Stimulated activated effector memory CD8-positive, alpha-beta T cell treated with anti-CD3 and anti-CD28 coated beads, Interleukin-12 subunit alpha, Interleukin-12 subunit beta, amount 100 ng/mL, for 72 hours (primary cell): Measurements from ENCODE around the gene MALRD1.
"Not testable (repeated sequence)": the region's sequence is repeated elsewhere in the genome, so short reads cannot be mapped to it uniquely, and the experiment has no call there.

Source experiments
- ATAC-seq: fragments of 150-1000 bp; cut with Tn5 transposase; 2 replicates; pipeline ENCODE4 v1.10.0; 2021
- DNase-seq, 2 donors: peaks; one replicate each; pipeline ENCODE4 v3.0.0; 2021 to 2022; ENCODE audit warnings: low spot score in 2 of 2
- H3K27ac Mint-ChIP-seq: one replicate; pipeline ENCODE4 v1.8.0; 2022; ENCODE audit warnings: mild to moderate bottlenecking, mixed read lengths
- H3K36me3 Mint-ChIP-seq: one replicate; pipeline ENCODE4 v1.8.0; 2022; ENCODE audit warnings: mild to moderate bottlenecking, mixed read lengths
- H3K4me1 Mint-ChIP-seq: one replicate; pipeline ENCODE4 v1.8.0; 2022; ENCODE audit warnings: mixed read lengths
- H3K4me3 Mint-ChIP-seq: one replicate; pipeline ENCODE4 v1.8.0; 2022; ENCODE audit warnings: mild to moderate bottlenecking, mixed read lengths
- H3K9me3 Mint-ChIP-seq: one replicate; pipeline ENCODE4 v1.8.0; 2022; ENCODE audit warnings: mixed read lengths

The MALRD1 gene

GRCh38 chr10:19710600-19710999, 662.0 kb downstream of the MALRD1 start:
- Mint-ChIP-seq H3K36me3 (no peaks in the 10 kb centered on the region), H3K4me3 (no peak overlapping the region), H3K9me3 (peaks cover 27% of the 10 kb centered on the region), H3K4me1 (no peaks in the 10 kb centered on the region), H3K27ac (no peak overlapping the region)
- DNase-seq = no peak
- no peak for ATAC-seq

GRCh38 chr10:19713159-19713558, 664.6 kb downstream of the MALRD1 start:
- ATAC-seq (no peak), DNase-seq (no peak)
- no peaks in the 10 kb centered on the region for H3K4me1 Mint-ChIP-seq
- H3K36me3 Mint-ChIP-seq = no peaks in the 10 kb centered on the region
- peaks cover 23% of the 10 kb centered on the region for H3K9me3 Mint-ChIP-seq
- H3K4me3 Mint-ChIP-seq = no peak overlapping the region
- no peak overlapping the region for H3K27ac Mint-ChIP-seq

- DNase-seq (no peak), ATAC-seq (no peak)
- H3K27ac Mint-ChIP-seq = no peak overlapping the region
- no peaks in the 10 kb centered on the region for H3K4me1 Mint-ChIP-seq
- H3K9me3 Mint-ChIP-seq = peaks cover 24% of the 10 kb centered on the region
- H3K4me3 Mint-ChIP-seq = no peak overlapping the region
- H3K36me3 Mint-ChIP-seq = no peaks in the 10 kb centered on the region
Measured at GRCh38 chr10:19713800-19714525, 665.4 kb downstream of the MALRD1 start.

GRCh38 chr10:19719284-19719683, 670.7 kb downstream of the MALRD1 start:
- no peak for ATAC-seq
- H3K27ac Mint-ChIP-seq = no peak overlapping the region
- H3K4me3 Mint-ChIP-seq = no peak overlapping the region
- no peaks in the 10 kb centered on the region for H3K36me3 Mint-ChIP-seq
- no peak for DNase-seq
- H3K9me3 Mint-ChIP-seq = peaks cover 14% of the 10 kb centered on the region
- no peaks in the 10 kb centered on the region for H3K4me1 Mint-ChIP-seq

- DNase-seq (no peak), ATAC-seq (no peak)
- no peak overlapping the region for H3K4me3 Mint-ChIP-seq
- H3K9me3 Mint-ChIP-seq = peaks cover 15% of the 10 kb centered on the region
- H3K4me1 Mint-ChIP-seq = no peaks in the 10 kb centered on the region
- H3K36me3 Mint-ChIP-seq = no peaks in the 10 kb centered on the region
- H3K27ac Mint-ChIP-seq = no peak overlapping the region
Measured at GRCh38 chr10:19724287-19724686, 675.7 kb downstream of the MALRD1 start.

- Mint-ChIP-seq H3K4me3 (no peak overlapping the region), H3K36me3 (no peaks in the 10 kb centered on the region), H3K27ac (no peak overlapping the region), H3K4me1 (no peaks in the 10 kb centered on the region), H3K9me3 (peaks cover 16% of the 10 kb centered on the region)
- no peak for DNase-seq
- no peak for ATAC-seq
Measured at GRCh38 chr10:19728376-19728775, 679.8 kb downstream of the MALRD1 start.

- Mint-ChIP-seq H3K27ac (no peak overlapping the region), H3K36me3 (no peaks in the 10 kb centered on the region), H3K9me3 (peaks cover 16% of the 10 kb centered on the region), H3K4me3 (no peak overlapping the region), H3K4me1 (no peaks in the 10 kb centered on the region)
- DNase-seq = no peak
- ATAC-seq = no peak
Measured at GRCh38 chr10:19728964-19729363, 680.4 kb downstream of the MALRD1 start.

GRCh38 chr10:19730167-19730906, 681.7 kb downstream of the MALRD1 start:
- DNase-seq (no peak), ATAC-seq (no peak)
- Mint-ChIP-seq H3K4me1 (no peaks in the 10 kb centered on the region), H3K9me3 (peaks cover 10% of the 10 kb centered on the region), H3K36me3 (no peaks in the 10 kb centered on the region), H3K27ac (no peak overlapping the region), H3K4me3 (no peak overlapping the region)

GRCh38 chr10:19730907-19731217, 682.3 kb downstream of the MALRD1 start:
- H3K4me1 Mint-ChIP-seq = no peaks in the 10 kb centered on the region
- H3K36me3 Mint-ChIP-seq = no peaks in the 10 kb centered on the region
- no peak overlapping the region for H3K4me3 Mint-ChIP-seq
- ATAC-seq = no peak
- no peak overlapping the region for H3K27ac Mint-ChIP-seq
- DNase-seq = no peak
- H3K9me3 Mint-ChIP-seq = peaks cover 10% of the 10 kb centered on the region

GRCh38 chr10:19731560-19731959, 683.0 kb downstream of the MALRD1 start:
- ATAC-seq = no peak
- Mint-ChIP-seq H3K9me3 (peaks cover 10% of the 10 kb centered on the region), H3K27ac (no peak overlapping the region), H3K36me3 (no peaks in the 10 kb centered on the region), H3K4me3 (no peak overlapping the region), H3K4me1 (no peaks in the 10 kb centered on the region)
- no peak for DNase-seq

GRCh38 chr10:19738440-19738839, 689.8 kb downstream of the MALRD1 start:
- DNase-seq (no peak), ATAC-seq (no peak)
- Mint-ChIP-seq H3K36me3 (no peaks in the 10 kb centered on the region), H3K4me3 (no peak overlapping the region), H3K4me1 (no peaks in the 10 kb centered on the region), H3K9me3 (peaks cover 3% of the 10 kb centered on the region), H3K27ac (no peak overlapping the region)

- H3K4me3 Mint-ChIP-seq, H3K36me3 Mint-ChIP-seq, H3K4me1 Mint-ChIP-seq, DNase-seq, H3K9me3 Mint-ChIP-seq, H3K27ac Mint-ChIP-seq, ATAC-seq: not testable (repeated sequence)
Measured at GRCh38 chr10:19739232-19739631, 690.6 kb downstream of the MALRD1 start.

GRCh38 chr10:19742144-19742543, 693.5 kb downstream of the MALRD1 start:
- not testable (repeated sequence) for H3K9me3 Mint-ChIP-seq, H3K36me3 Mint-ChIP-seq, DNase-seq, H3K4me1 Mint-ChIP-seq, H3K4me3 Mint-ChIP-seq, H3K27ac Mint-ChIP-seq, ATAC-seq

GRCh38 chr10:19745672-19746071, 697.1 kb downstream of the MALRD1 start:
- ATAC-seq (no peak), DNase-seq (no peak)
- H3K4me1 Mint-ChIP-seq = no peaks in the 10 kb centered on the region
- H3K4me3 Mint-ChIP-seq = no peak overlapping the region
- H3K27ac Mint-ChIP-seq = no peak overlapping the region
- peaks cover 10% of the 10 kb centered on the region for H3K9me3 Mint-ChIP-seq
- H3K36me3 Mint-ChIP-seq = no peaks in the 10 kb centered on the region

GRCh38 chr10:19749185-19749729, 700.7 kb downstream of the MALRD1 start:
- Mint-ChIP-seq H3K4me3 (no peak overlapping the region), H3K27ac (no peak overlapping the region), H3K4me1 (no peaks in the 10 kb centered on the region), H3K9me3 (peaks cover 10% of the 10 kb centered on the region), H3K36me3 (no peaks in the 10 kb centered on the region)
- ATAC-seq = no peak
- no peak for DNase-seq

GRCh38 chr10:19750972-19751371, 702.4 kb downstream of the MALRD1 start:
- H3K4me3 Mint-ChIP-seq = no peak overlapping the region
- DNase-seq (no peak), ATAC-seq (no peak)
- H3K4me1 Mint-ChIP-seq = no peaks in the 10 kb centered on the region
- H3K36me3 Mint-ChIP-seq = no peaks in the 10 kb centered on the region
- peaks cover 10% of the 10 kb centered on the region for H3K9me3 Mint-ChIP-seq
- H3K27ac Mint-ChIP-seq = no peak overlapping the region
